Kidney (tissue), 22 donors: Measurements from ENCODE around the gene CLOCK. TPM values are rescaled to one million over a fixed set of nuclear protein-coding genes. Genes with fewer than 3 reads are reported as not detected.
"Not testable (repeated sequence)": the region's sequence is repeated elsewhere in the genome, so short reads cannot be mapped to it uniquely, and the experiment has no call there.

ENCODE experiments used
- DNase-seq, 5 donors: peaks; one replicate each; pipeline ENCODE4 v3.0.0-alpha.2; 2013 to 2020
- FAIRE-seq: peaks from 2 replicates; lab custom pipeline; 2012; peaks lifted over from hg19 to GRCh38; lab: Jason Lieb, UNC
- H3K27ac ChIP-seq, 2 donors: one replicate each; pipeline ENCODE4 v1.7.0; 2013; ENCODE audit warnings: low read depth in 2 of 2, low read length in 2 of 2, inconsistent platforms in 1 of 2
- H3K27me3 ChIP-seq: one replicate; pipeline ENCODE4 v1.7.1; 2013; ENCODE audit warnings: low read length, inconsistent platforms; ENCODE audit not compliant: control insufficient read depth, insufficient read depth
- H3K36me3 ChIP-seq, 3 donors: one replicate each; pipeline versions ENCODE4 v1.7.0 to v1.7.1; 2013; ENCODE audit warnings: low read length in 3 of 3, control low read depth in 1 of 3, inconsistent platforms in 1 of 3; ENCODE audit not compliant: insufficient read depth in 3 of 3, control insufficient read depth in 2 of 3
- H3K4me1 ChIP-seq, 3 donors: one replicate each; pipeline versions ENCODE4 v1.7.0 to v1.7.1; 2013; ENCODE audit warnings: low read length in 3 of 3, inconsistent platforms in 1 of 3, low read depth in 1 of 3; ENCODE audit not compliant: control insufficient read depth in 2 of 3, insufficient read depth in 2 of 3
- H3K4me3 ChIP-seq, 3 donors: one replicate each; pipeline versions ENCODE4 v1.7.0 to v1.8.1; 2013; ENCODE audit warnings: low read length in 3 of 3, control low read depth in 1 of 3, inconsistent platforms in 1 of 3
- H3K9ac ChIP-seq, 3 donors: one replicate each; pipeline versions ENCODE4 v1.7.0 to v1.7.1; 2013; ENCODE audit warnings: low read length in 3 of 3, control low read depth in 1 of 3, inconsistent platforms in 1 of 3
- H3K9me3 ChIP-seq, 3 donors: one replicate each; pipeline versions ENCODE4 v1.7.0 to v1.7.1; 2013; ENCODE audit warnings: low read length in 3 of 3, control low read depth in 1 of 3, inconsistent platforms in 1 of 3; ENCODE audit not compliant: control insufficient read depth in 2 of 3, insufficient read depth in 1 of 3
- CTCF ChIP-seq: IDR thresholded peaks from 3 replicates; pipeline ENCODE4 v1.5.1; 2012; ENCODE audit warnings: mild to moderate bottlenecking, moderate library complexity, borderline replicate concordance; ENCODE audit not compliant: insufficient read depth; ENCODE audit errors: extremely low read depth
- intact Hi-C: fragments of 100-400 bp; cut with DNase I; formaldehyde crosslinking; loops from one replicate; pipeline ENCODE4 v1.11.1; 2022
- long read RNA-seq, 10 donors: library from polyadenylated mRNA in 1 of 10; unstranded in 1 of 10; transcript quantifications; one replicate each; pipeline ENCODE4 v2.0.0 and lab custom pipeline, GENCODE V29; 2021 to 2026
- polyA plus RNA-seq: library from polyadenylated mRNA; stranded (reverse); fragments of 350-450 nt; fragmentation: Illumina TruSeq; extraction: RNeasy Lipid Tissue Mini Kit (QIAGEN cat#74804); gene quantifications from one replicate; pipeline ENCODE4 v1.2.3, GENCODE V29; 2014; ENCODE audit warnings: low read depth, low replicate concordance; ENCODE audit not compliant: insufficient read depth
- total RNA-seq: library from RNA; stranded (reverse); fragmentation: NEBNext Ultra II Directional; extraction: Animal tissue kit (Norgen Biotek cat#: 25700); gene quantifications from one replicate; pipeline ENCODE4 v1.2.1, GENCODE V29; 2021
- donor health status: control.
- donor health status: control.
- donor health status: control.
- donor health status: control.
- donor health status: control.
- donor health status: DM: yes; HTN: yes; CAD: no.
- donor health status: Normal renal cell carcinoma (clear cell type).

CLOCK gene
- total RNA-seq (28.9 TPM), polyA plus RNA-seq (3.8 TPM)
- long read RNA-seq, donor 1, result 0 reads
- long read RNA-seq, donor 2, result 0 reads
- long read RNA-seq, donor 3, result 0 reads
- long read RNA-seq, donor 4, result 0 reads
- long read RNA-seq, donor 5, result 0 reads
- long read RNA-seq, donor 6, result 0 reads
- long read RNA-seq, donor 7, partial matches to known transcripts, result 5 of 13 reads
- long read RNA-seq, donor 7, other reads (novel, unspliced or antisense), result 4 of 13 reads
- long read RNA-seq, donor 8, result 0 reads
- long read RNA-seq, donor 9, result 0 reads
- long read RNA-seq, donor 10, result 0 reads

GRCh38 chr4:55546756-55547465 is at the start of gene CLOCK:
Gene CLOCK (minus strand): TSS chr4:55546909. CDS start chr4:55482785, 64,124 bp downstream.
- Histone ChIP-seq H3K9ac (peak within 1 kb of the TSS; percentile 75 to 97 (median 83)), H3K9me3 (no peaks in the 10 kb centered on the region), H3K27ac (peak within 1 kb of the TSS; percentile 87 to 96), H3K36me3 (no peaks in the 10 kb centered on the region), H3K27me3 (no peaks in the 10 kb centered on the region), H3K4me1 (peaks cover 0 to 10% (median 4%) of the 10 kb centered on the region in 3 donors), H3K4me3 (peak within 1 kb of the TSS; percentile 83 to 91 (median 87))
- TF ChIP-seq CTCF, result peak; percentile 29
- FAIRE-seq (no peak), DNase-seq (peak in 4 of 5 donors; percentile 92 to 96 (median 95))
- intact Hi-C loops, result no loop called here

DNA sequence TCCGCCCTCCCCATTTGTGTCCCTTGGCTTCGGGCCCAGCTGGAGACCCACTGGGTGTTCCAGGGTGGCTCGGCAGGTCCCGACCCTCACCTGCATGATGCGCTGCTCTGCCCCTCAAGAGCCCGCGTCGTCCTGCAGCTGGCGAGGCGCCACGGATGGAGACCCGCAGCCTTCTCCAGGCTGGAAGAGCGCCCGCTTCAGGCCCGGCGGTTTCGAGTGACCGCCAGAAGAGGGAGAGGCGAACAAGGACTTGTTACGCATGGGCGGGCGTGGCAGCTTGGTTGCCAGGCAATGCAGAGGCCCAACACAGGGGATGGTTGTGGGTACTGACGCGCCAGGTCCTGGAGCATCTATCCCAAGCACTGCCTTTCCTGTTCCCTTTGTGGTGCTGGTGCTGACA is 45.3 kb upstream of the CLOCK start, which contains the start of gene PDCL2:
PDCL2 (minus strand) TSS at position 232 of the 400 bp plus-strand sequence; CDS start at position 96, 136 bp downstream.
- H3K27me3 ChIP-seq, result no peaks in the 10 kb centered on the region
- H3K9me3 ChIP-seq, result peaks cover 0 to 3% (median 0%) of the 10 kb centered on the region in 3 donors
- DNase-seq (peak in 1 of 5 donors; percentile 9), FAIRE-seq (no peak)
- H3K4me1 ChIP-seq, result no peaks in the 10 kb centered on the region
- TF ChIP-seq CTCF, result no peak
- H3K27ac ChIP-seq, result no peak within 1 kb of the TSS
- H3K9ac ChIP-seq, result no peak within 1 kb of the TSS
- intact Hi-C loops, result no loop called here
- no peak within 1 kb of the TSS for H3K4me3 ChIP-seq
- H3K36me3 ChIP-seq, result no peaks in the 10 kb centered on the region

- no peak for TF ChIP-seq CTCF
- no peak overlapping the region for H3K27ac ChIP-seq
- H3K9ac ChIP-seq, result no peak overlapping the region
- no peak overlapping the region for H3K4me3 ChIP-seq
- peaks cover 0 to 8% (median 0%) of the 10 kb centered on the region in 3 donors for H3K9me3 ChIP-seq
- no peaks in the 10 kb centered on the region for H3K4me1 ChIP-seq
- intact Hi-C loops, result no loop called here
- DNase-seq, result no peak
- no peaks in the 10 kb centered on the region for H3K27me3 ChIP-seq
- no peak for FAIRE-seq
- no peaks in the 10 kb centered on the region for H3K36me3 ChIP-seq
These were observed 41.5 kb upstream of the CLOCK start for GRCh38 chr4:55588160-55588559.

GRCh38 chr4:55582773-55583172 is 36.1 kb upstream of the CLOCK start:
- H3K27ac ChIP-seq, H3K36me3 ChIP-seq, H3K27me3 ChIP-seq, DNase-seq, H3K9ac ChIP-seq, intact Hi-C loops, H3K4me1 ChIP-seq, H3K4me3 ChIP-seq, H3K9me3 ChIP-seq, FAIRE-seq: not testable (repeated sequence)
